Measurements from ENCODE around the gene SLC6A5.

The SLC6A5 gene

DNA sequence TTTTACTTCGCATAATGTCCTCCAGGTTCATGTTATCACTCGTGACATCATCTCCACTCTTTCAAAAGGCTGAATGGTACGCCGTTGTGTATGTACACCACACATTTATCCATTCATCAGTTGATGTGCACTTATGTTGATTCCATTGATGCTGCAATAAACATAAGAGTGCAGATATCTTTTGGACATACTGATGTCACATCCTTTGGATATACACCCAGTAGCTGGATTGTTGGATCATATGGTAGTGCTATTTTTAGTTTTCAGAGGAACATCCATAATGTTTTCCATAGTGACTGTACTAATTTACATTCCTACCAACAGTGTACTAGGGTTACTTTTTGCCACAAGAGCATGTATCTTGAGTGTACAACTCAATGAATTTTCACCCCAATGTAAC is 45.0 kb downstream of the SLC6A5 start:
- Histone ChIP-seq H2AFZ (ENCODE audit: low read length) (no peak overlapping the region), H3K79me2 (ENCODE audit: insufficient read depth, low read length) (no peaks in the 10 kb centered on the region), H3K9me2 (ENCODE audit: low read depth, low read length) (no peaks in the 10 kb centered on the region), H3K9me3 (ENCODE audit: low read length) (no peaks in the 10 kb centered on the region), H3F3A (ENCODE audit: insufficient read depth, low read length) (no peaks in the 10 kb centered on the region), H3K9ac (ENCODE audit: low read length) (no peak overlapping the region), H3K4me2 (ENCODE audit: low read length) (no peak overlapping the region), H4K20me1 (ENCODE audit: insufficient read depth, low read length) (no peaks in the 10 kb centered on the region), H3K36me3 (ENCODE audit: insufficient read depth, low read length) (no peaks in the 10 kb centered on the region), H3K27me3 (ENCODE audit: insufficient read depth, low read length) (no peaks in the 10 kb centered on the region), H3K27ac (ENCODE audit: low read depth, low read length, poor library complexity, severe bottlenecking) (no peak overlapping the region), H3K4me3 (ENCODE audit: low read depth, low read length, poor library complexity, severe bottlenecking) (no peak overlapping the region), H3K4me1 (ENCODE audit: insufficient read depth, low read length, severe bottlenecking) (no peaks in the 10 kb centered on the region)
- TF ChIP-seq EZH2 (IDR thresholded peaks at IDR 0.05; ENCODE audit: borderline replicate concordance, low read length) = no peak
- TF ChIP-seq CTCF (IDR thresholded peaks at IDR 0.05; ENCODE audit: low read length) = no peak

GRCh38 chr11:20647976-20648565 is 48.7 kb downstream of the SLC6A5 start:
- Histone ChIP-seq H3K4me1 (ENCODE audit: insufficient read depth, low read length, severe bottlenecking) (no peaks in the 10 kb centered on the region), H3K9me2 (ENCODE audit: low read depth, low read length) (no peaks in the 10 kb centered on the region), H4K20me1 (ENCODE audit: insufficient read depth, low read length) (no peaks in the 10 kb centered on the region), H3K79me2 (ENCODE audit: insufficient read depth, low read length) (no peaks in the 10 kb centered on the region), H3F3A (ENCODE audit: insufficient read depth, low read length) (no peaks in the 10 kb centered on the region), H3K36me3 (ENCODE audit: insufficient read depth, low read length) (no peaks in the 10 kb centered on the region), H2AFZ (ENCODE audit: low read length) (no peak overlapping the region), H3K9me3 (ENCODE audit: low read length) (no peaks in the 10 kb centered on the region), H3K4me2 (ENCODE audit: low read length) (no peak overlapping the region), H3K9ac (ENCODE audit: low read length) (no peak overlapping the region), H3K27me3 (ENCODE audit: insufficient read depth, low read length) (no peaks in the 10 kb centered on the region), H3K27ac (ENCODE audit: low read depth, low read length, poor library complexity, severe bottlenecking) (no peak overlapping the region), H3K4me3 (ENCODE audit: low read depth, low read length, poor library complexity, severe bottlenecking) (no peak overlapping the region)
- TF ChIP-seq CTCF (IDR thresholded peaks at IDR 0.05; ENCODE audit: low read length) (peak; percentile 87), EZH2 (IDR thresholded peaks at IDR 0.05; ENCODE audit: borderline replicate concordance, low read length) (no peak)

GRCh38 chr11:20652150-20652806 is 52.9 kb downstream of the SLC6A5 start:
- Histone ChIP-seq H3K4me1 (ENCODE audit: insufficient read depth, low read length, severe bottlenecking) (no peaks in the 10 kb centered on the region), H4K20me1 (ENCODE audit: insufficient read depth, low read length) (no peaks in the 10 kb centered on the region), H3K36me3 (ENCODE audit: insufficient read depth, low read length) (no peaks in the 10 kb centered on the region), H3K27ac (ENCODE audit: low read depth, low read length, poor library complexity, severe bottlenecking) (no peak overlapping the region), H3F3A (ENCODE audit: insufficient read depth, low read length) (no peaks in the 10 kb centered on the region), H2AFZ (ENCODE audit: low read length) (no peak overlapping the region), H3K9me3 (ENCODE audit: low read length) (no peaks in the 10 kb centered on the region), H3K9me2 (ENCODE audit: low read depth, low read length) (no peaks in the 10 kb centered on the region), H3K4me3 (ENCODE audit: low read depth, low read length, poor library complexity, severe bottlenecking) (no peak overlapping the region), H3K4me2 (ENCODE audit: low read length) (no peak overlapping the region), H3K79me2 (ENCODE audit: insufficient read depth, low read length) (no peaks in the 10 kb centered on the region), H3K27me3 (ENCODE audit: insufficient read depth, low read length) (no peaks in the 10 kb centered on the region), H3K9ac (ENCODE audit: low read length) (no peak overlapping the region)
- TF ChIP-seq CTCF (IDR thresholded peaks at IDR 0.05; ENCODE audit: low read length) (no peak), EZH2 (IDR thresholded peaks at IDR 0.05; ENCODE audit: borderline replicate concordance, low read length) (no peak)

Data from OCI-LY1 (cell line).